Transverse colon (tissue), 4 donors: ENCODE measurements around the gene ARHGEF7. TPM values are rescaled to one million over a fixed set of nuclear protein-coding genes. Genes with fewer than 3 reads are reported as not detected.

ENCODE experiments used
- DNase-seq: peaks from one replicate; pipeline ENCODE4 v3.0.0-alpha.2; 2019
- H3K27ac ChIP-seq, 4 donors: fragments of 200-600 bp; sonication (generic); 2 replicates each; pipeline ENCODE4 v1.5.1; 2016 to 2018; ENCODE audit warnings: inconsistent platforms in 4 of 4
- H3K27me3 ChIP-seq: fragments of 200-600 bp; sonication (generic); 2 replicates; pipeline ENCODE4 v1.5.1; 2017; ENCODE audit warnings: inconsistent platforms
- H3K36me3 ChIP-seq, 4 donors: fragments of 200-600 bp; sonication (generic); 2 replicates each; pipeline ENCODE4 v1.5.1; 2017 to 2019; ENCODE audit warnings: inconsistent platforms in 4 of 4
- H3K4me1 ChIP-seq, 4 donors: fragments of 200-600 bp; sonication (generic); 2 replicates each; pipeline ENCODE4 v1.5.1; 2017 to 2020; ENCODE audit warnings: inconsistent platforms in 4 of 4
- H3K4me3 ChIP-seq, 4 donors: fragments of 200-600 bp; sonication (generic); 1 replicate in 1 of 4; 2 replicates in 3 of 4; pipeline versions ENCODE4 v1.5.1 to v1.6.1; 2017 to 2019; ENCODE audit warnings: inconsistent platforms in 4 of 4
- H3K9me3 ChIP-seq, 2 donors: fragments of 200-600 bp; sonication (generic); 2 replicates each; pipeline ENCODE4 v1.5.1; 2017 to 2019; ENCODE audit warnings: inconsistent platforms in 2 of 2
- EP300 ChIP-seq: sonication (generic); formaldehyde crosslinking; IDR thresholded peaks from one replicate; pipeline ENCODE4 v1.6.1; 2017; ENCODE audit warnings: antibody characterized with exemption, low read depth
- POLR2A ChIP-seq: fragments of 450-650 bp; IDR thresholded peaks from one replicate; pipeline ENCODE4 v1.6.1; 2016; ENCODE audit warnings: antibody characterized with exemption, mild to moderate bottlenecking, moderate library complexity
- POLR2AphosphoS5 ChIP-seq, 3 donors: sonication (generic); formaldehyde crosslinking; IDR thresholded peaks; one replicate each; pipeline ENCODE4 v1.6.1; 2016; ENCODE audit warnings: antibody characterized with exemption in 3 of 3
- WGBS, 2 donors: methylation state at CpG; one replicate each; pipeline ENCODE4 v1.1.5; 2018; ENCODE audit warnings: low coverage in 1 of 2; 5-methylcytosine and 5-hydroxymethylcytosine counted together
- in situ Hi-C, 4 donors: fragments of 200-750 bp; cut with MboI; loops; one replicate each; pipeline versions ENCODE4 v1.15.0 to v1.15.1; 2017; ENCODE audit warnings: low sequenced_read_pairs in 3 of 4, low pct_ligation_motif_present in 1 of 4, low pct_unique_long_range_greater_than_20kb in 1 of 4
- intact Hi-C: fragments of 100-400 bp; cut with DNase I; formaldehyde crosslinking; loops from one replicate; pipeline ENCODE4 v1.15.1; 2023; ENCODE audit warnings: low total_unique reads
- total RNA-seq, 4 donors: library from RNA; depleted of rRNA; stranded (reverse); fragments of >200 nt; gene quantifications; one replicate each; pipeline ENCODE4 v1.1.0, GENCODE V29; 2016
- TF ChIP-seq, protein P1 (sequence below), 5 experiments: fragments of 200-600 bp in 3 of 5; fragments of 450-650 bp in 2 of 5; sonication (generic) in 3 of 5; IDR thresholded peaks; 1 replicate in 2 of 5; 2 replicates in 3 of 5; pipeline ENCODE4 v1.5.1; 2016 to 2017; ENCODE audit warnings: antibody characterized with exemption in 5 of 5, inconsistent platforms in 3 of 5, mild to moderate bottlenecking in 2 of 5, moderate library complexity in 1 of 5

ARHGEF7 gene
- total RNA-seq, 4 donors from 2014 or later, result 62.3 to 104 (median 75.6) TPM

DNA sequence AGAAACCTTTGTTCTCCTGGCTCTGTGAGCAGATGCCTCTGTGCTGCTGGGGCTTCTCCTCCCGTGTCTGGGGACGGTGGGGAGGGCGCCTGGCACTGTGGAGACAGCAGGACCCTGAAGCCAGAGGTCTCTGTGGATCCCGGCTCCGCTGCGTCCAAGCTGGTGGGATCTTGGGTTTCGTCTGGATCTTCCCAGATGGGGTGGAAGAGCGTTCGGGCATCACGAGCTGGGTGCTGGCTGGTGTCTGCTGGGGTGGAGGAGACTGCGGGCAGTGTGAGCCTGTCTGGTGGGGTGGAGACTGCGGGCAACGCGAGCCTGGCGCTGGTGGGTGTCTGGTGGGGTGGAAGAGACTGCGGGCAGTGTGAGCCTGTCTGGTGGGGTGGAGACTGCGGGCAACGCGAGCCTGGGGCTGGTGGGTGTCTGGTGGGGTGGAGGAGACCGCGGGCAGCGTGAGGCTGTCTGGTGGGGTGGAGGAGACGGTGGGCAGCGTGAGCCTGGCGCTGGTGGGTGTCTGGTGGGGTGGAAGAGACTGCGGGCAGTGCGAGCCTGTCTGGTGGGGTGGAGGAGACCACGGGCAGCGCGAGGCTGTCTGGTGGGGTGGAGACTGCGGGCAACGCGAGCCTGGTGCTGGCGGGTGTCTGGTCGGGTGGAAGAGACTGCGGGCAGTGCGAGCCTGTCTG lies 211.0 kb downstream of the ARHGEF7 start:
- H3K9me3 ChIP-seq, result no peaks in the 10 kb centered on the region
- H3K4me1 ChIP-seq, result no peaks in the 10 kb centered on the region
- H3K27ac ChIP-seq, result no peak overlapping the region
- in situ Hi-C loops (no loop called here), intact Hi-C loops (no loop called here)
- H3K27me3 ChIP-seq, result no peaks in the 10 kb centered on the region
- DNase-seq, result no peak
- H3K36me3 ChIP-seq, result no peaks in the 10 kb centered on the region
- TF ChIP-seq EP300 (no peak), POLR2A (no peak), POLR2AphosphoS5 (IDR thresholded peaks at IDR 0.05) (no peak)
- TF ChIP-seq, protein P1, sequence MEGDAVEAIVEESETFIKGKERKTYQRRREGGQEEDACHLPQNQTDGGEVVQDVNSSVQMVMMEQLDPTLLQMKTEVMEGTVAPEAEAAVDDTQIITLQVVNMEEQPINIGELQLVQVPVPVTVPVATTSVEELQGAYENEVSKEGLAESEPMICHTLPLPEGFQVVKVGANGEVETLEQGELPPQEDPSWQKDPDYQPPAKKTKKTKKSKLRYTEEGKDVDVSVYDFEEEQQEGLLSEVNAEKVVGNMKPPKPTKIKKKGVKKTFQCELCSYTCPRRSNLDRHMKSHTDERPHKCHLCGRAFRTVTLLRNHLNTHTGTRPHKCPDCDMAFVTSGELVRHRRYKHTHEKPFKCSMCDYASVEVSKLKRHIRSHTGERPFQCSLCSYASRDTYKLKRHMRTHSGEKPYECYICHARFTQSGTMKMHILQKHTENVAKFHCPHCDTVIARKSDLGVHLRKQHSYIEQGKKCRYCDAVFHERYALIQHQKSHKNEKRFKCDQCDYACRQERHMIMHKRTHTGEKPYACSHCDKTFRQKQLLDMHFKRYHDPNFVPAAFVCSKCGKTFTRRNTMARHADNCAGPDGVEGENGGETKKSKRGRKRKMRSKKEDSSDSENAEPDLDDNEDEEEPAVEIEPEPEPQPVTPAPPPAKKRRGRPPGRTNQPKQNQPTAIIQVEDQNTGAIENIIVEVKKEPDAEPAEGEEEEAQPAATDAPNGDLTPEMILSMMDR (IDR thresholded peaks at IDR 0.05), result no peak
- 87 to 97% methylated on average over 17 to 36 of the region's 37 CpGs for WGBS, 2 donors
- H3K4me3 ChIP-seq, result no peak overlapping the region

DNA sequence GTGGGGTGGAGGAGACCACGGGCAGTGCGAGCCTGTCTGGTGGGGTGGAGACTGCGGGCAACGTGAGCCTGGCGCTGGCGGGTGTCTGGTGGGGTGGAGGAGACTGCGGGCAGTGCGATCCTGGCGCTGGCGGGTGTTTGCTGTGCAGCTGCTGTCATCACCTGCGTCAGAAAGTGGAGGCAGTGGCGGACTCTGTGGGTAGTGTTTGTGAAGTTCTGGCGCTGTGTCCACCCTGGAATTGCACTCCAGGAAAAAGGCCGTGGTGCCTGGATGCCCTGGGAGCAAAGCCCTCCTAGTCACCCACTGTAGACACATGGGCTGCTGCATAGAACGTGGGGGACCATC lies 211.5 kb downstream of the ARHGEF7 start:
- Histone ChIP-seq H3K27ac (no peak overlapping the region), H3K36me3 (no peaks in the 10 kb centered on the region), H3K9me3 (no peaks in the 10 kb centered on the region), H3K4me1 (no peaks in the 10 kb centered on the region), H3K27me3 (no peaks in the 10 kb centered on the region), H3K4me3 (no peak overlapping the region)
- 85% methylated on average over 13 of the region's 15 CpGs; no CpG with 5 or more reads in 1 of the 2 donors for WGBS, 2 donors
- intact Hi-C loops, result no loop called here
- TF ChIP-seq POLR2A (no peak), POLR2AphosphoS5 (IDR thresholded peaks at IDR 0.05) (no peak), EP300 (no peak)
- TF ChIP-seq, protein P1 (IDR thresholded peaks at IDR 0.05), result no peak
- no peak for DNase-seq
- in situ Hi-C loops, result no loop called here

DNA sequence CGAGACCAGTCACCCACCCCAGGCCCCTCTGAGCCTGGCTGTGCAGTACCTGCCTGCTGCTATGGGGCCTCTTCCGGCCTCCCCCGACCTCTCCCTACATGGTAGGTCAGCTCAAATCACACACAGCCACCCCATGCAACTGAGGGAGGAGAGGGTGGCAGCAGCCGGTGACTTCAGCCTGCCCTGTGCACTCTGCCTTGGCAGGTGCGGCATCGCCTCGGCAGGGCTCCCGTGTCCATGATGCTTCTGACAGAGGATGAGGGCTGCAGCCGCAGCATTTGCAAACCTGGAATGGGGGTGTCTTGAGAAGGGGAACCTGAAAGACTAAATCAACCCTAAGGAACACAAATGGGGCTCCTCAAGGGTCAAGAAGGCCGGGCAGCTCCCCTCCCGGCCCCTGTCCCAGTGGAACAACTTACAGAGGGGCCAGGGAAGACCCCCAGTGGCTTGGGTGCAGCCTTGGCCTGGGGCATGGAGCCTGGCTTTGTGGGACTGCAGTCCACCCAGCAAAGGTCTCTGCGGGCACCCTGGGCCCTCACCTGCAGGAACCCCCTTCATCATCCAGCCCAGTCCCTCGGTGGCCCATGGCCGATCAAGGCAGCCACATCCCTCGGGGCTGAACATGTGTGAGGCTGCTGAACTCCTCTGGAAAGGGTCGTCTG lies 212.0 kb downstream of the ARHGEF7 start:
- TF ChIP-seq EP300 (no peak), POLR2AphosphoS5 (IDR thresholded peaks at IDR 0.05) (no peak)
- TF ChIP-seq, protein P1 (IDR thresholded peaks at IDR 0.05), result no peak
- no peak overlapping the region for H3K27ac ChIP-seq
- in situ Hi-C loops (no loop called here), intact Hi-C loops (no loop called here)
- DNase-seq, result no peak
- H3K27me3 ChIP-seq, result no peaks in the 10 kb centered on the region
- H3K9me3 ChIP-seq, result no peaks in the 10 kb centered on the region
- WGBS, 2 donors, result 80% methylated on average over 16 of the region's 16 CpGs; no CpG with 5 or more reads in 1 of the 2 donors
- no peak overlapping the region for H3K4me3 ChIP-seq
- H3K4me1 ChIP-seq, result no peaks in the 10 kb centered on the region
- no peaks in the 10 kb centered on the region for H3K36me3 ChIP-seq

DNA sequence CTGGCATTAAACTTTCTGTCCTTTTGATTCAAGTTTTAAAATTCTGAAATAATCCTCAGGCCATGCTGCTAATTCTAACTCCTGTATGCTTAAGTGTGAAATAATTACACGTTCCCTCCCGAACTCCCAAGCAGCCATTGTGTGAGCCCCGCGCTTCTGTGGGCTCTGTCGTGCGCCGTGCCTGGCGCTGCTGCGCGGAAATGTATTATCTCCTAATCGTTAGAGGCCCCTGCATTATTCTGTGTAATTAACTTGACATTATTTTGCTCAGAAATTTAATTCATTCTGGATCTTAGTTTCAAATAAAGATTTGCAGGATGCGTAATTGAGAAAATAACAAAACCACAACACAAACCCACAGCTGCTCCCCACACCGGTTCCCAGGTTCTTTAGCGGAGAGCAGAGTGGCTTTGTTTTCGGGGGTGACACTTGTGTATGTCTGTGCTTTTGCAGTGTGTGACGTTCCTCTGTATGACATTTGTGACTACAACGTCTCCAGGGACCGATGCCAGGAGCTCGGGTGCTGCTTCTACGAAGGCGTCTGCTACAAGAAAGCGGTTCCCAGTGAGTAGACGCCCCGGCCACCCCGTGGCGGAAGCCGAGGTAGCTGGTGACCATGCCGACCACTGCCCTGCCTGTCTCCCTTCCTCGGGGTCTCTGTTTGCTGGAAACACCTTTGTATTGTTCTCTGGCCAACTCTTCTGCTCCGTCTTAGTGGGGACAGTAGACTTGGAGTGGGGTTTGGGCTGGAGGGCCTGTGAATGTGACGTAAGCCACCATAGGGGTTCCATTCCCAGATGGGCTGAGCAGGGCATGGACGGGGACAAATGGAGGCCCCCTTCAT lies 212.8 kb downstream of the ARHGEF7 start:
- TF ChIP-seq EP300, result no peak
- H3K36me3 ChIP-seq, result no peaks in the 10 kb centered on the region
- no peak overlapping the region for H3K27ac ChIP-seq
- in situ Hi-C loops (no loop called here), intact Hi-C loops (no loop called here)
- H3K9me3 ChIP-seq, result no peaks in the 10 kb centered on the region
- 90% methylated on average over 32 of the region's 32 CpGs; no CpG with 5 or more reads in 1 of the 2 donors for WGBS, 2 donors
- no peaks in the 10 kb centered on the region for H3K27me3 ChIP-seq
- no peak overlapping the region for H3K4me3 ChIP-seq
- no peak for DNase-seq
- H3K4me1 ChIP-seq, result no peaks in the 10 kb centered on the region
